Trophoblast cell (in vitro differentiated cells and primary cell): ENCODE measurements around the gene MPPED1.

ENCODE experiments used
- DNase-seq, 2 donors: peaks; one replicate each; pipeline ENCODE4 v3.0.0-alpha.2; 2016
- H2AFZ ChIP-seq: 2 replicates; pipeline ENCODE4 v1.6.1; 2013; ENCODE audit warnings: low read length, moderate library complexity, mild to moderate bottlenecking; ENCODE audit not compliant: insufficient read depth, poor library complexity
- H2AK5ac ChIP-seq: 2 replicates; pipeline ENCODE4 v1.6.1; 2013; ENCODE audit warnings: mild to moderate bottlenecking, low read length
- H2BK120ac ChIP-seq: 2 replicates; pipeline ENCODE4 v1.6.1; 2013; ENCODE audit warnings: low read length, mild to moderate bottlenecking, moderate library complexity; ENCODE audit not compliant: insufficient read depth, poor library complexity
- H2BK12ac ChIP-seq: 2 replicates; pipeline ENCODE4 v1.6.1; 2013; ENCODE audit warnings: mild to moderate bottlenecking, low read length, moderate library complexity
- H2BK5ac ChIP-seq: 2 replicates; pipeline ENCODE4 v1.6.1; 2013; ENCODE audit warnings: low read length, low read depth, moderate library complexity, mild to moderate bottlenecking; ENCODE audit not compliant: poor library complexity
- H3K14ac ChIP-seq: 2 replicates; pipeline ENCODE4 v1.6.1; 2013; ENCODE audit warnings: mild to moderate bottlenecking, low read length
- H3K18ac ChIP-seq: 2 replicates; pipeline ENCODE4 v1.6.1; 2013; ENCODE audit warnings: mild to moderate bottlenecking, low read length
- H3K23ac ChIP-seq: 2 replicates; pipeline ENCODE4 v1.6.1; 2013; ENCODE audit warnings: low read length
- H3K27ac ChIP-seq: 2 replicates; pipeline ENCODE4 v1.5.1; 2013; ENCODE audit warnings: low read depth, mild to moderate bottlenecking, inconsistent platforms, low read length, moderate library complexity
- H3K27me3 ChIP-seq: 2 replicates; pipeline ENCODE4 v1.6.1; 2013; ENCODE audit warnings: inconsistent platforms, mild to moderate bottlenecking, low read length, moderate library complexity; ENCODE audit not compliant: insufficient read depth
- H3K36me3 ChIP-seq, 2 experiments: 1 replicate in 1 of 2; 2 replicates in 1 of 2; pipeline ENCODE4 v1.6.1; 2013; ENCODE audit warnings: low read length in 2 of 2, mild to moderate bottlenecking in 2 of 2, moderate library complexity in 1 of 2; ENCODE audit not compliant: insufficient read depth in 2 of 2, control insufficient read depth in 1 of 2
- H3K4ac ChIP-seq: 2 replicates; pipeline ENCODE4 v1.6.1; 2013; ENCODE audit warnings: low read depth, mild to moderate bottlenecking, low read length, moderate library complexity
- H3K4me1 ChIP-seq, 2 experiments: 1 replicate in 1 of 2; 2 replicates in 1 of 2; pipeline ENCODE4 v1.6.1; 2013; ENCODE audit warnings: low read length in 2 of 2, mild to moderate bottlenecking in 2 of 2, moderate library complexity in 1 of 2; ENCODE audit not compliant: insufficient read depth in 2 of 2, control insufficient read depth in 1 of 2
- H3K4me2 ChIP-seq: 2 replicates; pipeline ENCODE4 v1.6.1; 2013; ENCODE audit warnings: inconsistent platforms, mild to moderate bottlenecking, low read length, moderate library complexity
- H3K4me3 ChIP-seq: 2 replicates; pipeline ENCODE4 v1.5.1; 2013; ENCODE audit warnings: mild to moderate bottlenecking, low read depth, low read length, inconsistent platforms
- H3K79me1 ChIP-seq: one replicate; pipeline ENCODE4 v1.6.1; 2013; ENCODE audit warnings: low read length
- H3K79me2 ChIP-seq: 2 replicates; pipeline ENCODE4 v1.6.1; 2013; ENCODE audit warnings: low read length, mild to moderate bottlenecking; ENCODE audit not compliant: control insufficient read depth, insufficient read depth, poor library complexity
- H3K9ac ChIP-seq: 2 replicates; pipeline ENCODE4 v1.6.1; 2013; ENCODE audit warnings: mild to moderate bottlenecking, low read length
- H3K9me3 ChIP-seq: 2 replicates; pipeline ENCODE4 v1.6.1; 2013; ENCODE audit warnings: low read depth, mild to moderate bottlenecking, control low read depth, inconsistent platforms, low read length; ENCODE audit not compliant: insufficient read depth
- H4K12ac ChIP-seq: 2 replicates; pipeline ENCODE4 v1.6.1; 2013; ENCODE audit warnings: low read depth, mild to moderate bottlenecking, low read length, moderate library complexity
- H4K8ac ChIP-seq: 2 replicates; pipeline ENCODE4 v1.6.1; 2013; ENCODE audit warnings: low read depth, mild to moderate bottlenecking, low read length, moderate library complexity
- H4K91ac ChIP-seq: one replicate; pipeline ENCODE4 v1.6.1; 2013; ENCODE audit warnings: low read depth, mild to moderate bottlenecking, low read length, moderate library complexity
- WGBS: extraction: QIAGEN DNeasy Blood & Tissue Kit; methylation state at CpG from one replicate; pipeline ENCODE4 v1.1.7; 2013; ENCODE audit warnings: missing lambda C conversion rate; ENCODE audit not compliant: insufficient read length, insufficient coverage; ENCODE audit errors: extremely low coverage; 5-methylcytosine and 5-hydroxymethylcytosine counted together

The MPPED1 gene

DNA sequence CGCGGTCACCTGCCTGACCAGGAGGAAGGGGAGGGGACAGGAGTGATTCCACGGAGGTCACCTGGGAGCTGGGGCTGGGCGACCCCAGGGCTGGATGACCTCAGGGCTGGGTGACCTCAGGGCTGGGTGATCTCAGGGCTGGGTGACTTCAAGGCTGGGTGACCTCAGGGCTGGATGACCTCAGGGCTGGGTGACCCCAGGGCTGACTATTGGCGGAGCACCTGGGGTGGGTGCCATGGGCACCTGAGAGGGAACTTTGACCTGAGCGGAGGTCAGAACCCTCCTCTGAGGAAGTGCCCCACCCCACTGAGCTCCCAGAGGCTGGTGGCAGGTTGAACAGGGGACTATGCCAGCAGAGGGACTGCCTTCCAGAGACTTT lies 11.8 kb upstream of the MPPED1 start:
- no peak overlapping the region for H2AFZ ChIP-seq
- no CpG with 5 or more reads among the region's 6 CpGs for WGBS

DNA sequence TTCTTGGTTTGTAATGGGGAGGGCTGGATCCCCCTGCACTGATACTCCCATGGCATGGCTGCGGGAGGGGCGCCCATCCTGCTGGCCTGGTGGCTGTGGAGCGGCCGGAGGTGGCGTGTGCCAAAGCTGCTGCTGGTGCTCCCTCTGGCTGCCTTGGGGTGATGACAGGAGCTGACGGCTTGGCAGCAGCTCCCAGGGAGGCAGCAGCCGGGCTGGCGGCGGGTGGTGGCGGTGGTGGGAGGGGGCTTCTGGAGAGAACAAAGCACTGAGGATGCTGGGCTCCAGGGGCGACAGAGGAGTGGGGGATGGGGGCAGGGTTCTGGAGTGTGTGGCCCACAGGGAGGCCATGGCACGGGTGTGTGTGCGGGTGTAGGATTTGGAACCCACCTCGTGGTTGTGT lies 11.4 kb upstream of the MPPED1 start:
- no peak for DNase-seq

More for the DNA sequence above, 11.8 kb upstream of the MPPED1 start:
- H3K18ac ChIP-seq = no peak overlapping the region
- no peaks in the 10 kb centered on the region for H3K79me2 ChIP-seq
- H4K12ac ChIP-seq = no peak overlapping the region
- no peak overlapping the region for H2AK5ac ChIP-seq
- no peak overlapping the region for H3K14ac ChIP-seq
- H3K4me3 ChIP-seq = no peak overlapping the region
- no peak overlapping the region for H2BK12ac ChIP-seq
- no peak overlapping the region for H3K4me2 ChIP-seq
- H4K91ac ChIP-seq = no peak overlapping the region
- no peak overlapping the region for H2BK120ac ChIP-seq
- H3K9ac ChIP-seq = no peak overlapping the region
- no peaks in the 10 kb centered on the region for H3K9me3 ChIP-seq
- DNase-seq = no peak
- H4K8ac ChIP-seq = no peak overlapping the region
- no peaks in the 10 kb centered on the region for H3K79me1 ChIP-seq
- no peaks in the 10 kb centered on the region for H3K4me1 ChIP-seq
- no peak overlapping the region for H3K4ac ChIP-seq
- H3K36me3 ChIP-seq = no peaks in the 10 kb centered on the region
- no peaks in the 10 kb centered on the region for H3K27me3 ChIP-seq
- no peak overlapping the region for H3K27ac ChIP-seq
- H3K23ac ChIP-seq = no peak overlapping the region
- no peak overlapping the region for H2BK5ac ChIP-seq

DNA sequence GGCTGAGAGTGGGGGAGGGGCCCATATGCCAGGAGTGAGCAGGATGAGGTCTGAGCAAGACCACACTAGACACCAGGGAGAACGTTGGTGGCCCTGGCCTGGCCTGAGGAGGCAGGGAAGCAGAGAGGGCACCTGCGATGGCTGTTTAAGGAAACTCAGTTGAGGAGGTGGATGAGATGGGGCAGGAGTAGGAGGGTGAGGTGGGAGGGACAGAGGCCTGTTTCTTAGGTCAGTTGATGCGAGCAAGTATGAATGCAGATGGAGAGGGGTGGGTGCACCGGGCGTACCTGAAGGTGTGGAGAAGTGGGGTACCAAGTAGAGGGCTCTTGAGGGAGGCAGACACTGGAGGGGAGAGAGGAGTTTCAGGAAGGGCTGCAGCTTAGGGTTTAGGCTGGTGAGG lies 10.6 kb upstream of the MPPED1 start:
- H3K79me1 ChIP-seq = no peaks in the 10 kb centered on the region
- no peak overlapping the region for H2BK12ac ChIP-seq
- H3K14ac ChIP-seq = no peak overlapping the region
- no peaks in the 10 kb centered on the region for H3K27me3 ChIP-seq
- no peak overlapping the region for H3K9ac ChIP-seq
- no peak overlapping the region for H3K4me2 ChIP-seq
- H3K9me3 ChIP-seq = no peaks in the 10 kb centered on the region
- H4K8ac ChIP-seq = no peak overlapping the region
- H3K36me3 ChIP-seq = no peaks in the 10 kb centered on the region
- H2BK5ac ChIP-seq = no peak overlapping the region
- H3K27ac ChIP-seq = no peak overlapping the region
- H2AFZ ChIP-seq = no peak overlapping the region
- H3K79me2 ChIP-seq = no peaks in the 10 kb centered on the region
- H2BK120ac ChIP-seq = no peak overlapping the region
- no peaks in the 10 kb centered on the region for H3K4me1 ChIP-seq
- H3K4ac ChIP-seq = no peak overlapping the region
- no CpG with 5 or more reads among the region's 5 CpGs for WGBS
- no peak overlapping the region for H3K23ac ChIP-seq
- no peak overlapping the region for H3K4me3 ChIP-seq
- no peak for DNase-seq
- H2AK5ac ChIP-seq = no peak overlapping the region
- no peak overlapping the region for H3K18ac ChIP-seq
- no peak overlapping the region for H4K91ac ChIP-seq
- H4K12ac ChIP-seq = no peak overlapping the region

More for the DNA sequence above, 11.4 kb upstream of the MPPED1 start:
- Histone ChIP-seq H2BK5ac (no peak overlapping the region), H3K4me1 (no peaks in the 10 kb centered on the region), H4K91ac (no peak overlapping the region), H2BK12ac (no peak overlapping the region), H3K79me2 (no peaks in the 10 kb centered on the region), H3K4me2 (no peak overlapping the region), H3K27me3 (no peaks in the 10 kb centered on the region), H2AK5ac (no peak overlapping the region), H4K12ac (no peak overlapping the region), H3K4me3 (no peak overlapping the region), H3K14ac (no peak overlapping the region), H2AFZ (no peak overlapping the region), H3K36me3 (no peaks in the 10 kb centered on the region), H3K9me3 (no peaks in the 10 kb centered on the region), H2BK120ac (no peak overlapping the region), H4K8ac (no peak overlapping the region), H3K79me1 (no peaks in the 10 kb centered on the region), H3K27ac (no peak overlapping the region), H3K9ac (no peak overlapping the region), H3K23ac (no peak overlapping the region), H3K4ac (no peak overlapping the region), H3K18ac (no peak overlapping the region)
- WGBS = no CpG with 5 or more reads among the region's 14 CpGs

DNA sequence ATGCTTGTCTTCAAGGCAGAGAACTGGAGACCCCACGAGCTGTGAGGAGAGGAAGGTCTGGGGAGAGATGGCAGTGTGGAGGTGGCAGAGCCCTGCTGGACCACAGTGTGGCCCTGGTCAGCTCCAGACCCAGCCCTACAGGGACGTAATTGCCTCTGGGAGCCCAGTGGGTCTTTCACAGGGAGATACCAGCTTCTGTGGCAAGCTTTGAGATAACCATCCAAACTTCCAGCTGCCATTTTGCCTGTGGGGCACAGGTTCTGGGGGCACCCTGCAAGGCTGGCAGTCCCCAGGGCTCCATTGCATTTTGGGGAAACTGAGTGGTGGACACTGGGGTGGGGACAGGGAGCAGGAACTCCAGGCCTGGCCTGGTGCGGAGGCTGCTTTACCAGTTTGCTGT lies 10.2 kb upstream of the MPPED1 start:
- H4K8ac ChIP-seq = no peak overlapping the region
- H3K23ac ChIP-seq = no peak overlapping the region
- no peak overlapping the region for H3K9ac ChIP-seq
- no peaks in the 10 kb centered on the region for H3K27me3 ChIP-seq
- H3K14ac ChIP-seq = no peak overlapping the region
- no peak overlapping the region for H2BK12ac ChIP-seq
- H3K4ac ChIP-seq = no peak overlapping the region
- H3K4me1 ChIP-seq = no peaks in the 10 kb centered on the region
- H2AFZ ChIP-seq = no peak overlapping the region
- H3K79me2 ChIP-seq = no peaks in the 10 kb centered on the region
- H2AK5ac ChIP-seq = no peak overlapping the region
- no peak overlapping the region for H3K27ac ChIP-seq
- no peaks in the 10 kb centered on the region for H3K36me3 ChIP-seq
- no peaks in the 10 kb centered on the region for H3K9me3 ChIP-seq
- no peak overlapping the region for H4K12ac ChIP-seq
- no peaks in the 10 kb centered on the region for H3K79me1 ChIP-seq
- no peak overlapping the region for H3K18ac ChIP-seq
- no peak overlapping the region for H2BK120ac ChIP-seq
- DNase-seq = no peak
- no peak overlapping the region for H3K4me3 ChIP-seq
- no peak overlapping the region for H4K91ac ChIP-seq
- no peak overlapping the region for H2BK5ac ChIP-seq
- H3K4me2 ChIP-seq = no peak overlapping the region
- WGBS = no CpG with 5 or more reads among the region's 3 CpGs
